IPS DF 6.9 (cell line): ENCODE data around the gene FKBP1C.
"Not testable (repeated sequence)": the region's sequence is repeated elsewhere in the genome, so short reads cannot be mapped to it uniquely, and the experiment has no call there.

ENCODE experiments used
- DNase-seq: peaks from one replicate; pipeline ENCODE4 v3.0.0-alpha.2; 2013; ENCODE audit warnings: low read depth, low spot score
- H3K27ac ChIP-seq: one replicate; pipeline ENCODE4 v1.5.1; 2013; ENCODE audit warnings: low read length, control low read depth
- H3K27me3 ChIP-seq: 2 replicates; pipeline ENCODE4 v1.6.1; 2013; ENCODE audit warnings: mild to moderate bottlenecking, low read length; ENCODE audit not compliant: control insufficient read depth, insufficient read depth
- H3K36me3 ChIP-seq: 2 replicates; pipeline ENCODE4 v1.6.1; 2013; ENCODE audit warnings: low read length; ENCODE audit not compliant: control insufficient read depth, insufficient read depth
- H3K4me1 ChIP-seq: 2 replicates; pipeline ENCODE4 v1.6.1; 2013; ENCODE audit warnings: low read length; ENCODE audit not compliant: control insufficient read depth, insufficient read depth
- H3K4me3 ChIP-seq: 2 replicates; pipeline ENCODE4 v1.5.1; 2013; ENCODE audit warnings: mild to moderate bottlenecking, low read length
- H3K9me3 ChIP-seq: 2 replicates; pipeline ENCODE4 v1.6.1; 2013; ENCODE audit warnings: low read length, inconsistent platforms; ENCODE audit not compliant: control insufficient read depth, insufficient read depth
- WGBS: extraction: QIAGEN DNeasy Blood & Tissue Kit; methylation state at CpG from one replicate; pipeline ENCODE4 v1.1.7; 2013; ENCODE audit warnings: mixed read lengths, missing lambda C conversion rate; ENCODE audit not compliant: insufficient read length, insufficient coverage; 5-methylcytosine and 5-hydroxymethylcytosine counted together

The FKBP1C gene

DNA sequence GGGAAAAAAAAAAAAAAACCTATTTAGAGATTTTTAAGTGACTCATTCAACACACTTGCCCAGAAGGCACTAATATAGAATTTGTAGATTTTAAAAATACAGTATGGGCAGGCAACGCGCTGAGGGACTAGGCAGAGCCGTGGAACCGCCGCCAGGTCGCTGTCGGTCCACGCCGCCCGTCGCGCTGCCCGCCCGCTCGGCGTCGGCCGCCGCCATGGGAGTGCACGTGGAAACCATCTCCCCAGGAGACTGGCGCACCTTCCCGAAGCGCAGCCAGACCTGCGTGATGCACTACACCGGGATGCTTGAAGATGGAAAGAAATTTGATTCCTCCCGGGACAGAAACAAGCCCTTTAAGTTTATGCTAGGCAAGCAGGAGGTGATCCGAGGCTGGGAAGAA lies at the start of gene FKBP1C:
FKBP1C (plus strand) TSS at position 127 of the 400 bp plus-strand sequence.
- H3K4me3 ChIP-seq, H3K27me3 ChIP-seq, H3K9me3 ChIP-seq, H3K4me1 ChIP-seq, DNase-seq, H3K36me3 ChIP-seq, H3K27ac ChIP-seq: not testable (repeated sequence)
- no CpG with 5 or more reads among the region's 27 CpGs for WGBS

GRCh38 chr6:63164047-63164803 lies 47.0 kb upstream of the FKBP1C start:
- H3K36me3 ChIP-seq, H3K4me1 ChIP-seq, H3K27me3 ChIP-seq, H3K27ac ChIP-seq, H3K9me3 ChIP-seq, H3K4me3 ChIP-seq, DNase-seq: not testable (repeated sequence)
- no CpG with 5 or more reads among the region's 37 CpGs for WGBS

- H3K9me3 ChIP-seq: no peaks in the 10 kb centered on the region
- no peaks in the 10 kb centered on the region for H3K36me3 ChIP-seq
- WGBS: no CpG with 5 or more reads among the region's 1 CpG
- no peak overlapping the region for H3K4me3 ChIP-seq
- H3K4me1 ChIP-seq: no peaks in the 10 kb centered on the region
- no peaks in the 10 kb centered on the region for H3K27me3 ChIP-seq
- H3K27ac ChIP-seq: no peak overlapping the region
- no peak for DNase-seq
Observed at GRCh38 chr6:63174173-63174572, 37.1 kb upstream of the FKBP1C start.

GRCh38 chr6:63176181-63176580 lies 35.1 kb upstream of the FKBP1C start:
- H3K9me3 ChIP-seq: no peaks in the 10 kb centered on the region
- H3K27ac ChIP-seq: no peak overlapping the region
- H3K4me3 ChIP-seq: no peak overlapping the region
- WGBS: no CpG with 5 or more reads among the region's 5 CpGs
- no peaks in the 10 kb centered on the region for H3K36me3 ChIP-seq
- no peaks in the 10 kb centered on the region for H3K4me1 ChIP-seq
- no peak for DNase-seq
- no peaks in the 10 kb centered on the region for H3K27me3 ChIP-seq

DNA sequence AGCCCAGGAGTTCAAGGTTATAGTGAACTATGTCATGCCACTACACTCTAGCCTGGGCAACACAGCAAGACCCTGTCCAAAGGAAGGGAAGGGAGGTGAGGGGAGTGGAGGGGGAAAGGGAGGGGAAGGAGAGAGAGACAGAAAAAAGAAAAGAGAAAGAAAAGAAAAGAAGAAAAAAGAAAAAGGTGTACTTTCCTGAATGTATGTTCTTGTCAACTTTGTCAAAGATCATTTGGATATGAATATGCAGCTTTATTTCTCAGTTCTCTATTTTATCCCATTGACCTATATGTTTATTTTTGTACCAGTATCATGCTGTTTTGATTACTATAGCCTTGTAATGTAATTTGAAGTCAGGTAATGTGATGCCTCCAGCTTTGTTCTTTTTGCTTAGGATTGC lies 30.9 kb upstream of the FKBP1C start:
- Histone ChIP-seq H3K4me3 (no peak overlapping the region), H3K36me3 (no peaks in the 10 kb centered on the region), H3K27me3 (no peaks in the 10 kb centered on the region), H3K9me3 (no peaks in the 10 kb centered on the region), H3K27ac (no peak overlapping the region), H3K4me1 (no peaks in the 10 kb centered on the region)
- DNase-seq: no peak

GRCh38 chr6:63186970-63187369 lies 24.3 kb upstream of the FKBP1C start:
- Histone ChIP-seq H3K9me3 (no peaks in the 10 kb centered on the region), H3K4me3 (no peak overlapping the region), H3K27me3 (no peaks in the 10 kb centered on the region), H3K4me1 (no peaks in the 10 kb centered on the region), H3K36me3 (no peaks in the 10 kb centered on the region), H3K27ac (no peak overlapping the region)
- DNase-seq: no peak

GRCh38 chr6:63188828-63189227 lies 22.4 kb upstream of the FKBP1C start:
- Histone ChIP-seq H3K4me3 (no peak overlapping the region), H3K27me3 (no peaks in the 10 kb centered on the region), H3K27ac (no peak overlapping the region), H3K4me1 (no peaks in the 10 kb centered on the region), H3K9me3 (no peaks in the 10 kb centered on the region), H3K36me3 (no peaks in the 10 kb centered on the region)
- DNase-seq: no peak

DNA sequence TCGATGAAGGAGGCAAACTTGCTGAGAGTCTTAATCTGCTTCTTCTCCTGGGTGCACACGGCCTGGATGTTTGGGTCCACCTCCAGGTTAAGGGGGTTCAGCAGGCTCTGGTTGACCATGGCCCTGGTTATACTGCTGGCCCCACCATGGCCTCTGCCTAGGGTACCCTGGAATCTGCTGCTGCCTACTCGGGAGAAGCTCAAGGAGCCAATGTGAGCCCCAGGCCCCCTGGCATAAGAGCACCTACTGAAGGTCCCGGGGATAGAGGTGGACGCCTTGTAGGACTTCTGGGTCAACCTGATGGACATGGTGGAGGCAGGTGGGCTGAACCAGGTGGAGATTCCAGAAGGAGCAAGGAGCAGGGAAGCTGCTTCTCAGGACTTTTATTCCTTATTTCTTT lies 17.9 kb upstream of the FKBP1C start:
- no CpG with 5 or more reads among the region's 5 CpGs for WGBS
- DNase-seq: no peak

GRCh38 chr6:63197741-63198140 lies 13.5 kb upstream of the FKBP1C start:
- Histone ChIP-seq H3K9me3 (no peaks in the 10 kb centered on the region), H3K4me1 (no peaks in the 10 kb centered on the region), H3K4me3 (no peak overlapping the region), H3K27ac (no peak overlapping the region), H3K36me3 (no peaks in the 10 kb centered on the region), H3K27me3 (no peaks in the 10 kb centered on the region)
- no peak for DNase-seq

More for the DNA sequence above, 17.9 kb upstream of the FKBP1C start:
- Histone ChIP-seq H3K36me3 (no peaks in the 10 kb centered on the region), H3K9me3 (no peaks in the 10 kb centered on the region), H3K4me1 (no peaks in the 10 kb centered on the region), H3K27me3 (no peaks in the 10 kb centered on the region), H3K4me3 (no peak overlapping the region), H3K27ac (no peak overlapping the region)

- Histone ChIP-seq H3K9me3 (no peaks in the 10 kb centered on the region; the same call in 1 of the 2 replicates), H3K27ac (no peak overlapping the region), H3K36me3 (no peaks in the 10 kb centered on the region), H3K4me1 (no peaks in the 10 kb centered on the region), H3K4me3 (no peak overlapping the region), H3K27me3 (no peaks in the 10 kb centered on the region)
- DNase-seq: no peak
- no CpG with 5 or more reads among the region's 2 CpGs for WGBS
Observed at GRCh38 chr6:63213325-63213724, 2.1 kb downstream of the FKBP1C start.

DNA sequence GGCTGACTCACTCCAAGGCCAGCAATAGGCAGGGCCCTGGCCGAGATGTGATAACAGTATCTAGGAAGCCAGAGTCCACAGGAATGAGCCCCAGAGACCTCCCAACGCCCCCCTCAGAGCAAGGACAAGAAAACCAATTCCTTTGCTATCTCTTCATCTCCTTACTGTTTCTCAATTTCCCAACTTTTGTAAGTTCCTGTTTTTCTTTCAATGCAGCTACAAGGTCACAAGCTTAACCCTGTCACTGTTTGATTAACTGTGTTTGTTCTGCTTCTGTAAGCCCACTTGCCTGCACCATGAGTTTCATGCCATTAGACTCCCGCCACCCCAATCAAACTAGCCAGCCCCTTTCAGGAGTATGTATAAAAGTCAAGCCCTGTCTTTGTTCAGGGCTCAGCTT lies 3.5 kb downstream of the FKBP1C start:
- H3K36me3 ChIP-seq: no peaks in the 10 kb centered on the region
- WGBS: no CpG with 5 or more reads among the region's 3 CpGs
- no peaks in the 10 kb centered on the region for H3K4me1 ChIP-seq
- no peak for DNase-seq
- no peaks in the 10 kb centered on the region for H3K27me3 ChIP-seq
- H3K4me3 ChIP-seq: no peak overlapping the region
- H3K9me3 ChIP-seq: no peaks in the 10 kb centered on the region; the same call in 1 of the 2 replicates
- no peak overlapping the region for H3K27ac ChIP-seq
